Activated CD4-positive, alpha-beta memory T cell treated with anti-CD3 and anti-CD28 coated beads, Interleukin-2, amount 10 ng/mL, durations not matched to agents 7 days and 5 days (primary cell): ENCODE data around the gene SLC24A3. TPM values are rescaled to one million over a fixed set of nuclear protein-coding genes. Genes with fewer than 3 reads are reported as not detected.

Experiments
- CTCF ChIA-PET: fragments of 350-600 bp; sonication (Branson Sonifier 250); formaldehyde crosslinking; loops from one replicate; lab custom pipeline; 2021; ENCODE audit warnings: antibody characterized with exemption, inconsistent platforms; lab: Charles Lee
- POLR2A ChIA-PET: fragments of 350-600 bp; sonication (Branson Sonifier 250); formaldehyde crosslinking; loops from one replicate; lab custom pipeline; 2021; ENCODE audit warnings: antibody characterized with exemption; lab: Charles Lee
- DNase-seq: peaks from one replicate; pipeline ENCODE4 v3.0.0-alpha.2; 2020
- H3K27ac Mint-ChIP-seq: one replicate; pipeline ENCODE4 v1.8.0; 2021; ENCODE audit warnings: mild to moderate bottlenecking, mixed read lengths
- H3K27me3 Mint-ChIP-seq: one replicate; pipeline ENCODE4 v1.8.0; 2021; ENCODE audit warnings: mixed read lengths
- H3K36me3 Mint-ChIP-seq: one replicate; pipeline ENCODE4 v1.8.0; 2021; ENCODE audit warnings: low read depth, mixed read lengths
- H3K4me1 Mint-ChIP-seq: one replicate; pipeline ENCODE4 v1.8.0; 2021; ENCODE audit warnings: mixed read lengths
- H3K4me3 Mint-ChIP-seq: one replicate; pipeline ENCODE4 v1.8.0; 2021; ENCODE audit warnings: mild to moderate bottlenecking, mixed read lengths
- H3K9me3 Mint-ChIP-seq: one replicate; pipeline ENCODE4 v1.8.0; 2021; ENCODE audit warnings: mixed read lengths
- total RNA-seq, 2 experiments: library from RNA; stranded (reverse); gene quantifications; one replicate each; pipeline ENCODE4 v1.2.3, GENCODE V29; 2021

SLC24A3 gene
- total RNA-seq, 2 experiments from 2014 or later = not detected

- no peak for DNase-seq
- H3K36me3 Mint-ChIP-seq = no peaks in the 10 kb centered on the region
- H3K9me3 Mint-ChIP-seq = no peaks in the 10 kb centered on the region
- H3K4me1 Mint-ChIP-seq = no peaks in the 10 kb centered on the region
- no peak overlapping the region for H3K27ac Mint-ChIP-seq
- no peaks in the 10 kb centered on the region for H3K27me3 Mint-ChIP-seq
- ChIA-PET CTCF (no interaction called here), POLR2A (no interaction called here)
- H3K4me3 Mint-ChIP-seq = no peak overlapping the region
Observed at GRCh38 chr20:19268426-19268825, 56.0 kb downstream of the SLC24A3 start.

GRCh38 chr20:19269737-19270340 lies 57.4 kb downstream of the SLC24A3 start:
- H3K27ac Mint-ChIP-seq = no peak overlapping the region
- POLR2A ChIA-PET = no interaction called here
- CTCF ChIA-PET = no interaction called here

GRCh38 chr20:19271879-19272651 lies 59.6 kb downstream of the SLC24A3 start:
- CTCF ChIA-PET = no interaction called here
- H3K27ac Mint-ChIP-seq = no peak overlapping the region
- no peaks in the 10 kb centered on the region for H3K27me3 Mint-ChIP-seq
- no peaks in the 10 kb centered on the region for H3K9me3 Mint-ChIP-seq
- POLR2A ChIA-PET = no interaction called here
- no peaks in the 10 kb centered on the region for H3K36me3 Mint-ChIP-seq
- H3K4me3 Mint-ChIP-seq = no peak overlapping the region
- DNase-seq = no peak
- H3K4me1 Mint-ChIP-seq = no peaks in the 10 kb centered on the region

More at GRCh38 chr20:19269737-19270340, 57.4 kb downstream of the SLC24A3 start:
- Mint-ChIP-seq H3K36me3 (no peaks in the 10 kb centered on the region), H3K4me1 (no peaks in the 10 kb centered on the region), H3K4me3 (no peak overlapping the region), H3K27me3 (no peaks in the 10 kb centered on the region), H3K9me3 (no peaks in the 10 kb centered on the region)
- no peak for DNase-seq

- Mint-ChIP-seq H3K4me1 (no peaks in the 10 kb centered on the region), H3K27me3 (no peaks in the 10 kb centered on the region), H3K36me3 (no peaks in the 10 kb centered on the region), H3K4me3 (no peak overlapping the region), H3K9me3 (no peaks in the 10 kb centered on the region), H3K27ac (no peak overlapping the region)
- POLR2A ChIA-PET = no interaction called here
- no peak for DNase-seq
- CTCF ChIA-PET = no interaction called here
Observed at GRCh38 chr20:19272976-19273654, 60.7 kb downstream of the SLC24A3 start.

- H3K4me1 Mint-ChIP-seq = no peaks in the 10 kb centered on the region
- H3K27ac Mint-ChIP-seq = no peak overlapping the region
- H3K4me3 Mint-ChIP-seq = no peak overlapping the region
- ChIA-PET CTCF (no interaction called here), POLR2A (no interaction called here)
- no peak for DNase-seq
- no peaks in the 10 kb centered on the region for H3K9me3 Mint-ChIP-seq
- no peaks in the 10 kb centered on the region for H3K27me3 Mint-ChIP-seq
- H3K36me3 Mint-ChIP-seq = no peaks in the 10 kb centered on the region
Observed at GRCh38 chr20:19274001-19274400, 61.6 kb downstream of the SLC24A3 start.

- ChIA-PET POLR2A (no interaction called here), CTCF (no interaction called here)
- Mint-ChIP-seq H3K4me1 (no peaks in the 10 kb centered on the region), H3K27me3 (no peaks in the 10 kb centered on the region), H3K4me3 (no peak overlapping the region), H3K36me3 (no peaks in the 10 kb centered on the region), H3K9me3 (no peaks in the 10 kb centered on the region), H3K27ac (no peak overlapping the region)
- no peak for DNase-seq
Observed at GRCh38 chr20:19274412-19275015, 62.1 kb downstream of the SLC24A3 start.

GRCh38 chr20:19275038-19275629 lies 62.7 kb downstream of the SLC24A3 start:
- CTCF ChIA-PET = no interaction called here
- peaks cover 2% of the 10 kb centered on the region for H3K9me3 Mint-ChIP-seq
- H3K4me3 Mint-ChIP-seq = no peak overlapping the region
- POLR2A ChIA-PET = no interaction called here
- no peaks in the 10 kb centered on the region for H3K36me3 Mint-ChIP-seq
- no peak for DNase-seq
- H3K27ac Mint-ChIP-seq = no peak overlapping the region
- no peaks in the 10 kb centered on the region for H3K27me3 Mint-ChIP-seq
- H3K4me1 Mint-ChIP-seq = no peaks in the 10 kb centered on the region

GRCh38 chr20:19275630-19276071 lies 63.2 kb downstream of the SLC24A3 start:
- Mint-ChIP-seq H3K4me3 (no peak overlapping the region), H3K4me1 (no peaks in the 10 kb centered on the region), H3K27me3 (no peaks in the 10 kb centered on the region), H3K9me3 (peaks cover 2% of the 10 kb centered on the region), H3K27ac (no peak overlapping the region), H3K36me3 (no peaks in the 10 kb centered on the region)
- ChIA-PET POLR2A (no interaction called here), CTCF (no interaction called here)
- no peak for DNase-seq

GRCh38 chr20:19277381-19277780 lies 64.9 kb downstream of the SLC24A3 start:
- DNase-seq = no peak
- Mint-ChIP-seq H3K27me3 (no peaks in the 10 kb centered on the region), H3K4me1 (no peaks in the 10 kb centered on the region), H3K9me3 (peaks cover 2% of the 10 kb centered on the region), H3K4me3 (no peak overlapping the region), H3K36me3 (no peaks in the 10 kb centered on the region), H3K27ac (no peak overlapping the region)
- ChIA-PET CTCF (no interaction called here), POLR2A (no interaction called here)

- no peak overlapping the region for H3K27ac Mint-ChIP-seq
- no peaks in the 10 kb centered on the region for H3K27me3 Mint-ChIP-seq
- no peak overlapping the region for H3K4me3 Mint-ChIP-seq
- H3K36me3 Mint-ChIP-seq = no peaks in the 10 kb centered on the region
- DNase-seq = no peak
- no peaks in the 10 kb centered on the region for H3K4me1 Mint-ChIP-seq
- ChIA-PET CTCF (no interaction called here), POLR2A (no interaction called here)
- H3K9me3 Mint-ChIP-seq = peaks cover 2% of the 10 kb centered on the region
Observed at GRCh38 chr20:19283490-19284025, 71.1 kb downstream of the SLC24A3 start.

GRCh38 chr20:19284400-19285178 lies 72.1 kb downstream of the SLC24A3 start:
- Mint-ChIP-seq H3K27ac (no peak overlapping the region), H3K36me3 (no peaks in the 10 kb centered on the region), H3K9me3 (peaks cover 2% of the 10 kb centered on the region), H3K4me3 (no peak overlapping the region), H3K4me1 (no peaks in the 10 kb centered on the region), H3K27me3 (no peaks in the 10 kb centered on the region)
- CTCF ChIA-PET = interaction anchor here (0.7 kb wide), 1 partner anchor 78 kb away, joined by 6 read pairs; no protein-coding TSS in a partner anchor
- POLR2A ChIA-PET = no interaction called here
- DNase-seq = no peak

GRCh38 chr20:19285436-19285835 lies 73.0 kb downstream of the SLC24A3 start:
- ChIA-PET POLR2A (no interaction called here), CTCF (interaction anchor here (0.7 kb wide), 1 partner anchor 77 kb away, joined by 6 read pairs; no protein-coding TSS in a partner anchor)
- no peaks in the 10 kb centered on the region for H3K9me3 Mint-ChIP-seq

More at GRCh38 chr20:19285436-19285835, 73.0 kb downstream of the SLC24A3 start:
- Mint-ChIP-seq H3K27ac (no peak overlapping the region), H3K4me3 (no peak overlapping the region), H3K27me3 (no peaks in the 10 kb centered on the region), H3K4me1 (no peaks in the 10 kb centered on the region), H3K36me3 (no peaks in the 10 kb centered on the region)
- DNase-seq = no peak
